Caco-2 (cell line): Measurements from ENCODE around the gene CDRT15. TPM values are rescaled to one million over a fixed set of nuclear protein-coding genes. Genes with fewer than 3 reads are reported as not detected.
"Not testable (repeated sequence)": the region's sequence is repeated elsewhere in the genome, so short reads cannot be mapped to it uniquely, and the experiment has no call there.

Experiments
- BruUV-seq: library from RNA; stranded (reverse); fragments of 400-500 nt; replicated peaks from 2 replicates; lab custom pipeline; 2021; lab: Mats Ljungman, UMichigan
- CTCF ChIA-PET: fragments of 300-600 bp; sonication (Branson Sonifier 250); formaldehyde crosslinking; loops from one replicate; lab custom pipeline; 2022; ENCODE audit warnings: antibody characterized with exemption; lab: Charles Lee
- POLR2A ChIA-PET: fragments of 300-600 bp; sonication (Branson Sonifier 250); formaldehyde crosslinking; loops from one replicate; lab custom pipeline; 2022; ENCODE audit warnings: antibody characterized with exemption; lab: Charles Lee
- DNase-seq, 2 experiments: peaks; one replicate each; pipeline versions ENCODE4 v3.0.0 to v3.0.0-alpha.2; 2020 to 2022
- H3K27me3 ChIP-seq: replicated peaks from 2 replicates; pipeline ENCODE4 v1.6.0; 2011; ENCODE audit warnings: low read length; ENCODE audit not compliant: control insufficient read depth, insufficient read depth
- H3K36me3 ChIP-seq: 2 replicates; pipeline ENCODE4 v1.5.1; 2011; ENCODE audit warnings: low read length; ENCODE audit not compliant: control insufficient read depth, insufficient read depth
- H3K4me1 ChIP-seq: fragments of 250-450 bp; sonication (Bioruptor Pico); 2 replicates; pipeline ENCODE4 v1.5.1; 2020; ENCODE audit warnings: mild to moderate bottlenecking
- H3K4me3 ChIP-seq: 2 replicates; pipeline ENCODE4 v1.5.1; 2011; ENCODE audit warnings: low read depth, mild to moderate bottlenecking, control low read depth, low read length
- H3K9me3 ChIP-seq: fragments of 250-450 bp; sonication (Bioruptor Pico); 2 replicates; pipeline ENCODE4 v1.5.1; 2020; ENCODE audit warnings: mild to moderate bottlenecking, moderate library complexity
- H3K27ac Mint-ChIP-seq: one replicate; pipeline ENCODE4 v1.8.0; 2022; ENCODE audit warnings: mixed read lengths; ENCODE audit not compliant: unreplicated experiment
- H3K27me3 Mint-ChIP-seq: one replicate; pipeline ENCODE4 v1.8.0; 2022; ENCODE audit warnings: mixed read lengths; ENCODE audit not compliant: insufficient read depth, unreplicated experiment
- H3K36me3 Mint-ChIP-seq: one replicate; pipeline ENCODE4 v1.8.0; 2022; ENCODE audit warnings: mild to moderate bottlenecking, mixed read lengths; ENCODE audit not compliant: insufficient read depth, unreplicated experiment
- H3K4me1 Mint-ChIP-seq: one replicate; pipeline ENCODE4 v1.8.0; 2022; ENCODE audit warnings: low read depth, mixed read lengths; ENCODE audit not compliant: unreplicated experiment
- H3K4me3 Mint-ChIP-seq: one replicate; pipeline ENCODE4 v1.8.0; 2022; ENCODE audit warnings: mild to moderate bottlenecking, moderate library complexity, mixed read lengths; ENCODE audit not compliant: unreplicated experiment
- H3K9me3 Mint-ChIP-seq: one replicate; pipeline ENCODE4 v1.8.0; 2022; ENCODE audit warnings: mixed read lengths; ENCODE audit not compliant: unreplicated experiment
- intact Hi-C: fragments of 100-400 bp; cut with micrococcal nuclease; formaldehyde crosslinking; loops from one replicate; pipeline ENCODE4 v1.10.0; 2022; ENCODE audit not compliant: unreplicated experiment
- total RNA-seq: library from RNA; stranded (reverse); gene quantifications from 2 replicates; pipeline ENCODE4 v1.2.3, GENCODE V29; 2022

The CDRT15 gene
- total RNA-seq, 1 experiment from 2014 or later = not detected

DNA sequence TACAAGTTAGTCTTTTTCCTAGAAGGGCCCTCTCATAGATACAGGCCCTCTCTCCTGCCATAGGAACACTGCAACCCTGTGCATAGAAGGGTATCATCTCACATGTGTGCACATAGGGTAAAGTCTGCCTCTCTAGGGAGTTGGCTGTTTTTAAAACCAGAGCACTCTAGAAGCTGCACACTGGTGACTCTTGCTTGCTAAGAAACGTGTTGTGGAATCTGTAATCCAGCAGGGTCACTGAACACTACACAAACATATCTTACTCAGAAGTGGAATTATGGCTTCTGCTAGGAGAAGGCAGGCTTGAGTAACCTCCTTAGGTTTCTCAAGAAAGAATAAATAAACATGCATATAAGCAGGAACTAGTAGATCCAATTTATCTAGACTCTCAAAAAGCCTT lies 45.9 kb downstream of the CDRT15 start:
- H3K27me3 ChIP-seq, H3K9me3 ChIP-seq, POLR2A ChIA-PET, BruUV-seq, H3K4me1 ChIP-seq, H3K4me3 ChIP-seq, H3K4me1 Mint-ChIP-seq, H3K9me3 Mint-ChIP-seq, intact Hi-C loops, H3K36me3 ChIP-seq, H3K36me3 Mint-ChIP-seq, CTCF ChIA-PET, DNase-seq, H3K27me3 Mint-ChIP-seq, H3K27ac Mint-ChIP-seq, H3K4me3 Mint-ChIP-seq: not testable (repeated sequence)

DNA sequence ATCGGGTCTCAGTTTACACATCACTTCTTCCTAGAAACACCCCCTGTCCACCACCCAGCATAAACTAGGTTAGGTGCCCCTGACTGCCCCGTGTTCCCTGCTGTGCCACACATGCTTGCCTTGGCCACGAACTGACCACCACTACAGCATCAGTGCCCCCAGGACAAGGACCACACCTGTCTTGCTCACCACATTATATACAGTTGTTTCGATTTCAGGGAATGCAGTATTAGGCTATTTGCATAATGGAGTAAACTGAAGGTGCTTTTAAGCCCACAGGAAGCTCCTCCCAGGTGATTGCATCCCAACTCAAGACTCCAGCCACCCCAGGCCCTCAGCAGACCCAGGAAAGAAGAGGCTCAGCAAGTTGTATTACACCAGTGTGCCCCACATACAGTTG lies 50.2 kb downstream of the CDRT15 start:
- H3K27ac Mint-ChIP-seq, H3K4me1 Mint-ChIP-seq, DNase-seq, H3K4me3 Mint-ChIP-seq, H3K4me1 ChIP-seq, H3K36me3 ChIP-seq, H3K27me3 ChIP-seq, CTCF ChIA-PET, H3K9me3 ChIP-seq, H3K27me3 Mint-ChIP-seq, H3K4me3 ChIP-seq, H3K9me3 Mint-ChIP-seq, H3K36me3 Mint-ChIP-seq, BruUV-seq, intact Hi-C loops, POLR2A ChIA-PET: not testable (repeated sequence)

Other genes with a start within 250 kb of the CDRT15 start
- 13.5 and 14.0 TPM in 2 replicates for gene COX10, start 167.4 kb downstream of the CDRT15 start, total RNA-seq
- 1.8 and 1.9 TPM in 2 replicates for gene HS3ST3B1, start 64.2 kb upstream of the CDRT15 start, total RNA-seq